Activated naive CD4-positive, alpha-beta T cell treated with anti-CD3 and anti-CD28 coated beads, Interleukin-2, amount 50 U/mL, for 72 hours (primary cell): ENCODE results near the gene COL4A4. TPM values are rescaled to one million over a fixed set of nuclear protein-coding genes. Genes with fewer than 3 reads are reported as not detected.

Source experiments
- ATAC-seq, 2 donors: fragments of 150-1000 bp; cut with Tn5 transposase; 2 replicates each; pipeline ENCODE4 v1.10.0; 2021; ENCODE audit warnings: mild to moderate bottlenecking in 2 of 2, moderate library complexity in 2 of 2
- DNase-seq, 2 donors: peaks; one replicate each; pipeline ENCODE4 v3.0.0; 2021 to 2022; ENCODE audit warnings: low spot score in 2 of 2
- H3K27ac Mint-ChIP-seq, 2 donors: one replicate each; pipeline ENCODE4 v1.8.0; 2022; ENCODE audit warnings: mild to moderate bottlenecking in 2 of 2, mixed read lengths in 2 of 2
- H3K36me3 Mint-ChIP-seq, 2 donors: one replicate each; pipeline ENCODE4 v1.8.0; 2022; ENCODE audit warnings: mixed read lengths in 2 of 2
- H3K9me3 Mint-ChIP-seq, 2 donors: one replicate each; pipeline ENCODE4 v1.8.0; 2022; ENCODE audit warnings: mixed read lengths in 2 of 2
- total RNA-seq, 2 donors: library from RNA; stranded (reverse); gene quantifications; one replicate each; pipeline ENCODE4 v1.2.3, GENCODE V29; 2022

COL4A4 gene
- total RNA-seq, 2 donors from 2014 or later = not detected

DNA sequence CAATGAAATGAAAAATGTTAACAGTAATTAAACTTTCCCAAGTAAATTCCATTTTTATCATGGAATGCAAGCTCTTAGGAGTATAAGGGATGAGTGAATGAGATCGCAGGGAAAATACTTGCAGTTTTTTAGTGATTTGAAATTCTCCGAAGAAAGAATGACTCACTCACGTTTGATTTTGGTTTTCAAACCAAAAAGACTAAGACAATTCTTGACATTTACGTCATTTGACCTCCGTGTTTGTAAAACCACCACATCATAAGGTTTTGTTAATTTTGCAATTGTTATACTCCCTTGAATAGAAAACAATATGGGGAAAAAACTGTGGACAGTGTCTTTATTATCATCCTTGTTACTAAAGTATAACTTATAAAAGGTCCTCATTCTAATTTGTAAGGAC is 29.4 kb downstream of the COL4A4 start:
- DNase-seq = no peak
- Mint-ChIP-seq H3K27ac (no peak overlapping the region), H3K36me3 (no peaks in the 10 kb centered on the region), H3K9me3 (no peaks in the 10 kb centered on the region)
- no peak for ATAC-seq

DNA sequence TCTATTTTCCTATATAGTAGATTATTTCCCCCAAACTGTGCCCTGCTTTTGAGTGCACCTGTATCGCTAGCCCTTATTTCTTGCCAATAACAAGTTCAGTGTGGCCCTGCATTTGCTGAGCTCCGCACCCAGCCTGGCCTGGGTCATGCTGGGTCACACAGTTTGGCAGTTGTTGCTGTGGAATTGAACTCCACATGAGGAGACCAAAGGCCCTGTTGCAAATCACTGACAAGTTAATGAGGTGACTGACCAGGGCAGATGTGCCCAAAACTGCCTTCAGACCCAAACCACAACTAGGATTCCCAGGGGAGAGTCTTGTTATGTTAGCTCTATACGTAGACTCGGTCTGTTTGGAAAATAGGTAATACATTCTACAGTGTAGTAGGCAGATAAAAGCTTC is 31.0 kb downstream of the COL4A4 start:
- no peaks in the 10 kb centered on the region for H3K36me3 Mint-ChIP-seq
- H3K9me3 Mint-ChIP-seq = no peaks in the 10 kb centered on the region
- H3K27ac Mint-ChIP-seq = no peak overlapping the region
- DNase-seq (no peak), ATAC-seq (no peak)

DNA sequence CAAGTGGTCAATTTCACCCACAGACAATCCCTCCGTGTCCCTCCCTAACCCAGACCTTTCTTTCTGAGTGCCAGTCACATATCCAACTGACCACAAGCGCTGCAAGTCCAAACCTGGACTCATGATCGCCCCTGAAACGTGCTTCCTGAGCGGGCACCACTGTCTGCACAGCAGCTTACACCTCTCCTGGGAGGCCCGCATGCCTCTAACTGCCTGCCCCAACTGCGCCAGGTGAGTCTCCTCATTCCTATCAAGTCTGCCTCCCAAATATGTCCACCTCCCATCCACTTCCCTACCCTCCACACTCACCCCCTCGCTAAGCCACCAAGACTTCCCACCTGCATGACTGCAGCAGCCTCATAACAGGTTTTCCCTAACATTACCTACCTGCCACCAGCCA is 33.4 kb downstream of the COL4A4 start:
- ATAC-seq (no peak), DNase-seq (no peak)
- Mint-ChIP-seq H3K27ac (no peak overlapping the region), H3K9me3 (no peaks in the 10 kb centered on the region), H3K36me3 (no peaks in the 10 kb centered on the region)

DNA sequence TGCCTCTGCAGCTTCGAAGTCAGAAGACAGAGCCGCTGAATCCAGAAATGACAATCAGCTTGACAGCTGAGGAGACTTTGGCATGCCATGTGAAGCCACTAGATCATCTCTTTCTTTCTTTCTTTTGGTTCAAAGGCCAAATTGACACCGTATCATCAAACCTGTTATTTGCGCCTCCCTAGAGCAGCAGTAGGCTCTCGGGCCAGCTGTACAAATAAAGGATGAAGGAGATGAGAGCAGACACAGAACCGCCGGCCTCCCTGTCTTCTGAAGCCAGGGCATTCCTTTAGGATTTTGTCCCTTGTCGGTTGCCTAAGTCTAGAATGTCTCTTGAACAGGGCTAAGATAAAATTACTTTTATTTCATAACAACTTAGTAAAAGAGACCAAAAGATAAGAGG is 36.8 kb downstream of the COL4A4 start:
- ATAC-seq = no peak
- H3K27ac Mint-ChIP-seq = no peak overlapping the region
- no peak for DNase-seq
- no peaks in the 10 kb centered on the region for H3K36me3 Mint-ChIP-seq
- no peaks in the 10 kb centered on the region for H3K9me3 Mint-ChIP-seq

DNA sequence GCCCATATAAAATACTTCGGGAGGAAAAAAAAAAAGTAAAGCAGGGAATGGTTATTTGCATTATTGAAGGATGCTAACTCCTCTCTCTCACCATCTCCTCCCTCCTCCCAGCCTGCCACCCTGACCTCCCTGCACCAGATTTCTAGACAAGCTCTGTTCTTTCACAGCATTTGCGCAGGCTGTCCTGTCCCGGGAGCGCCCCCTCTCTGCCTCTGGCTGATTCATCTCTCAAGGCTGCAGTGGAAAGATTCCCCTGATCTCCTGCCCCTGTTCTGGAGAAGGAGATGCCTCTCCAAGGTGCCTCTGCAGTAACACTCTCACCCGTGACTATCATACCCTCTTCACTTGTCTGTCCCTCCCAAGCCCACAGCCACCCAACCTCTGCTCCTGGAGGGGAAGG is 38.5 kb downstream of the COL4A4 start:
- DNase-seq = no peak

DNA sequence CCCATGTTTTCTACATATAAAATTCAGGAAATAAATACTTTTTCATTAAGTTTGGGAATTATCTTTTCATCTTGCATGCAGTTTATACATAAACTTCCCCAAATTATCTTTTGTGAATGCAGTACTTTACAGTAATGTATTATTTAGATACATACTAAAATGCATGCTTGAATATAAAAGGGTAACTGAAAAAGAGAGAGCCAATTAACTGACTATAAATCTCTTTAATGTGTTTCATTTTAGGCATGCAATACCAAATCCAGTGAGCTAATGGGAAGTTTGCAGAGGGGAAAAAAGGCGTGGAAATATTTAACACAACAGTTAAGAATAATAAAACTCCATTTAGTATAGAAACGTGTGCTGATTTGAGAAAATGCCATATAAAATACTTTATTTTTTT is 39.2 kb downstream of the COL4A4 start:
- no peak for DNase-seq
- H3K9me3 Mint-ChIP-seq = no peaks in the 10 kb centered on the region
- ATAC-seq = no peak
- no peaks in the 10 kb centered on the region for H3K36me3 Mint-ChIP-seq
- no peak overlapping the region for H3K27ac Mint-ChIP-seq

More for the DNA sequence above, 38.5 kb downstream of the COL4A4 start:
- Mint-ChIP-seq H3K27ac (no peak overlapping the region), H3K9me3 (no peaks in the 10 kb centered on the region), H3K36me3 (no peaks in the 10 kb centered on the region)
- ATAC-seq = no peak

DNA sequence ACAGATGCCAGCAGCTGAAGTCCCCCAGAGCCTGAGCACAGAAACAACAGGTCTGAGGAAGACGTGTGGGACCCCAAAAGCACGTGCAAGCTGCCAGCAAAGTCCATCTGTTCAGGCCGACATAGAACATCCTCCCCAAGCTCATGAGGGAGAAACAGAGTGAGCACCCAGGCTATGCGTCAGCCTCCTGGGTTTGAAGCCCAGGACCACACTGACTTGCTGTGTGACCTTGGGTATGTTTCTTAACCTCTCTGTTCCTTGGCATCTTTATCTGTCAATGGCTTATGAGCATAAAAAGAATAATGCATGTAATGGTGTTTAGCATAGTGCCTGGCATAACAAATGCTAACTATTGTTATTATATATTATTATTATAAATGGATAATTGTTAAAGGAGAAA is 40.3 kb downstream of the COL4A4 start:
- Mint-ChIP-seq H3K9me3 (no peaks in the 10 kb centered on the region), H3K27ac (no peak overlapping the region), H3K36me3 (no peaks in the 10 kb centered on the region)
- DNase-seq = no peak
- no peak for ATAC-seq

DNA sequence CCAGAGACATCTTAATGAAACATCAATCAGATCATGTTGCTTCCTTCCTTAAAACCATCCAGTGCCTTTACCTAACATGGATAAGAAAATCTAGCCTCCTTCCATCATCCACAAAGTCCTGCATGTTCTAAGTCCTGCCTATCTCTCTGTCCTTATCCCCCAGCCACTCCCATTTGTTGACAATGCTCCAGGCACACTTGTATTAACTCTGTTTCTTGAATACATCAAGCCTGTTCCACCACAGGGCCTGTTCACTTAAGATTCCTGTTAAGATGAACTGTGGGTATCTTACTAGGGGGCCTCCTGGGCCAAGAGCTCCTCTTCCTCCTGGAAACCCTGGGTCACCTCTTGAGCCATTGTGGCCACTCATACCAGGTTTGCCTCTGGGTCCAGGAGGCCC is 45.7 kb downstream of the COL4A4 start:
- H3K36me3 Mint-ChIP-seq = no peaks in the 10 kb centered on the region
- no peak overlapping the region for H3K27ac Mint-ChIP-seq
- DNase-seq = no peak
- no peak for ATAC-seq
- H3K9me3 Mint-ChIP-seq = no peaks in the 10 kb centered on the region

DNA sequence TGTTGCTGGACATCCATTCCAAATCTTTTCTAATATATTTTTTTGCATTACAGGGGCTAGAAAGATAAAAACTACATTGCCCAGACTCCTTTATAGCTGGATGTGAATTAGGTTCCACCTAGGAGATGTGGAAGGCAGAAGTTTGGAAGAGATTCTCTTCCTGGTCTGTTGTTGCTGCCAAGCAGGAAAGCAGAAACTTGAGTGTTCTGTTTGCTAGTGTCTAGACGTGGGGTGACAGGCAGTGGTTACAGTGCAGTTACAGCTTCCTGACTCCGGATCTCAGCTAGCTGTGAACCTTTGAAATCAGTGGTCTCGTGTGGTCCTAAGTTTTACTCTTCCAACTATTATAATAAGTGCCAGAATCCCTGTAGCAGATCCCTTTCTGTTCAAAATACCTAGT is 46.2 kb downstream of the COL4A4 start:
- H3K27ac Mint-ChIP-seq = no peak overlapping the region
- ATAC-seq (no peak), DNase-seq (no peak)
- no peaks in the 10 kb centered on the region for H3K36me3 Mint-ChIP-seq
- H3K9me3 Mint-ChIP-seq = no peaks in the 10 kb centered on the region

DNA sequence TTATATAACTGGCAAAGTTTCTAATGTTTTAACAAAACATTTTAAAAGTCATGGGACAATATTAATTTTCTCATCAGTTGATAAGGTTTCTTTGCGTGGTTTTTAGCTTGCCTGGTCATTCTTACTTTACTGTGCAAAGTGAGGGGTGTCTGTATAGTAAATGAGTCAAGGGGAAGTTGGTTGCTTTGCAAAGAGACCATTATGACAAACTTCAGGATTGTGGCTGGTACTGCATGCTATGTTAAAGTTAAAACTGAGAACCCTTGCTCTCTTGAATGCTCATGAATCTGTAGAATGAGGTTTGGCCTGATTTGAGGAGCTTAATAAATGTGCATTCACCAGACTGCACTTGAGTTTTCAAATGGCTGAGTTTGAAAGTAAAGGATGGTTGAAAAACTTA is 47.0 kb downstream of the COL4A4 start:
- Mint-ChIP-seq H3K36me3 (no peaks in the 10 kb centered on the region), H3K27ac (no peak overlapping the region), H3K9me3 (no peaks in the 10 kb centered on the region)

DNA sequence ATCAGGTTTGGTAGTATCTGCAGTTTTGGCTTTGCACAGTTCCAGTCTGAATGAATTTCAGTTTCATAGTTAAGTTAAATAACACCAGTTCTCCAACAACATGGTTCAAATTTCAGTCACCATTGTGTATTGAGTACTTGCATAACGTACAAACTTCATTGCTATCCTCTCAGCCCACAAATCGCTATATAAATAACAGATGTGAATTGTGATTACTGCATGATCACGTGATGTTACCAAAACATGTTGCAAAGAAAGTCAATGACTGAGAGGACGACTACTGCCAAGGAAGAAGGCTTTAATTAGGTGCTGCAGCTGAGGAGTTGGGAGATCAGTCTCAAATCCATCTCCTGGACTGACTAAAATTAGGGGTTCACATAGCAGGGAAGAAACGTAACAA is 48.2 kb downstream of the COL4A4 start:
- DNase-seq (no peak), ATAC-seq (no peak)
- H3K9me3 Mint-ChIP-seq = no peaks in the 10 kb centered on the region
- H3K36me3 Mint-ChIP-seq = no peaks in the 10 kb centered on the region
- H3K27ac Mint-ChIP-seq = no peak overlapping the region

More for the DNA sequence above, 47.0 kb downstream of the COL4A4 start:
- DNase-seq (no peak), ATAC-seq (peak in 1 of 2 donors; percentile 78)

DNA sequence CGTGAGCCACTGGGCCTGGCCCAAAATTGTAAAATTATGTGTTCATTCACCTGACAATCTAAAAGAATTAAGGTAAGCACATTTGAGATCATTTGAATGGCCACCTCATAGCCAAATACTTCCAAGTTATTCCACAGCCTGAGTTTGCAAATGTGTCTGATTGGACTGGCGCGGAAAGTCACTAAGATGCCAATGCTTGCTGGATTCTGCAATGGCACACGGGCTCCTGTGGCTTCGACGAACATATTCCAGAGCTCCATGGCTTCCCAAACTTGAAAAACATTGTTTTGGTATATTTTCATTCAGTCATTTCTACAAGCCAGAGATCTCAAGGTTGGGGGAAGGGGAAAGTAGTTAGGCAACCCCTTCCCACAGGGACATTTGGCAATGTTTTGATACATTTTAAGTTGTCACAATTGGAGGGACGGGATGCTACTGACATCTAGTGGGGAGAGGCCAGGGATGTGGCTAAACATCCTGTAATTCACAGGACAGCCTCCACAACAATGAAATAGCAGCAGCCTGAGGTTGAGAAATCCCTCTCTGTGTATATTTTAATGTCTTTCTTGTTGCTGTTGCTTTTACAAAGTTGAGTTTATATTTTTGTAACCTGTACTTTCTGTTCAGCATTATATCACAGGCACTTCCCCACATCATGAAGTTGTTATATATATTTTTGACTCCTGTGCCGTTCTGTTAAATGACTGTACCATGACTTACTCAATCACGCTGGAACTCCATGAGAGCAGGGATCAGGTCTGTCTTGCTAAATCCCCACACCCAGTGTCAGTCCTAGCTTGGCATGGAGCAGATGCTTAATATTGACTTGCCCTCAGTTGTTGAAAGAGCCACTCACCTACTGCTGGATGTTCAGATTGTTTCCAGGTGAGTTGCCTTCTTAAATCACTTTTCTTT is 56.9 kb downstream of the COL4A4 start:
- no peaks in the 10 kb centered on the region for H3K36me3 Mint-ChIP-seq
- ATAC-seq = peak in 1 of 2 donors; percentile 71
- no peak overlapping the region for H3K27ac Mint-ChIP-seq
- H3K9me3 Mint-ChIP-seq = no peaks in the 10 kb centered on the region
- DNase-seq = peak in 1 of 2 donors; percentile 16

DNA sequence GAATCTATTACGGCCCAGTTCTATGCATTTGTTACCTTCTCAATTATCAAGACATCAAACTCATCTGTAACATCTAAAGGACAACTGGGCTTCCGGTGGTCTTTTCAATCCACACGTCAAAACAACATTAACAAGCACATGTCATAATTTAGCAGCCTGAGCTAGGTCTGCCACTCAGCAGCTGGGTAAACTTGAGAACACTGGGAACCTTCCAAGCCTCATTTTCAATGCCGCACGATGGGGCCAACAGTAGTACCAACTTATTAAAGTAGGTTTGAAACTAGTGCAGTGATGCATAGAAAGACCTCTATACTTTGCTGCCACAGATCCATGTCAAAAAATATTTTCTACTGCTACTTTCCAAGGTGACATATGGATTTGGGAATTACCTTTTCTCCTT is 60.4 kb downstream of the COL4A4 start:
- no peak for DNase-seq
- no peaks in the 10 kb centered on the region for H3K9me3 Mint-ChIP-seq

DNA sequence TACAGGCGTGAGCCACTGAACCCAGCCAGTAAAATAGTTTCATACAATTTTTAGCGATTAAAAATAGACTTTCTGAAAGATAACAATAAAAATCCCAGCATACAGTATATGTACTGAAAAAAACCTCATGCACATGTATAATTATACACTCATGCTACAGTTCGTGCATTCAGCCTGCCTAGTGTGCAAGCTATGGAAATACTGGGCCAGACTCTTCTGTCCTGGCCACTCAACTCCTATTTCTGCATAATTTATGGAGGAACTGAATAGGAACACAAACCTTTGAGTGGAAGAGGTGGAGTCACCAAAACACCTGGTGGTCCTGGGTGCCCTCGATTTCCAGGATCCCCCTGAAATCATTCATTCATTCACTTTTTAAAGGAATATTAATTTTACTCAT is 64.7 kb downstream of the COL4A4 start:
- ATAC-seq = no peak
- Mint-ChIP-seq H3K36me3 (no peaks in the 10 kb centered on the region), H3K27ac (no peak overlapping the region), H3K9me3 (no peaks in the 10 kb centered on the region)
- no peak for DNase-seq

More for the DNA sequence above, 60.4 kb downstream of the COL4A4 start:
- no peak for ATAC-seq
- Mint-ChIP-seq H3K27ac (no peak overlapping the region), H3K36me3 (no peaks in the 10 kb centered on the region)

DNA sequence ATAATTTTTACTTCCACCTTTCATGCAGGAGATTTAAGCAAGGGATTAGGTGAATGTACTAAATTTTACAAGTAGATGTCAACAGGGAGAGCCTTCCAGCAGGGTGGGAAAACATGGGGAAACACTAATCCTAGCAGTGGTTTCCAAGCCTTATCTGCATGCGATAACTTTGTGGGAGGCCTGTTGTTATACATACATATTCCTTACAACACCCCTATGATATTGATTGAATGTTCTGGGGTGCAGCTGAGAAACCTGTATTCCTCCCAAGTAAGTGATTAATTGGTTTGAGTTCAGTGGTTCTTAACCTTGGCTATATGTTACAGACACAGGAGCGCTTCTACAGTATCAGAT is 65.9 kb downstream of the COL4A4 start:
- Mint-ChIP-seq H3K36me3 (no peaks in the 10 kb centered on the region), H3K27ac (no peak overlapping the region), H3K9me3 (no peaks in the 10 kb centered on the region)
- ATAC-seq = no peak
- no peak for DNase-seq

DNA sequence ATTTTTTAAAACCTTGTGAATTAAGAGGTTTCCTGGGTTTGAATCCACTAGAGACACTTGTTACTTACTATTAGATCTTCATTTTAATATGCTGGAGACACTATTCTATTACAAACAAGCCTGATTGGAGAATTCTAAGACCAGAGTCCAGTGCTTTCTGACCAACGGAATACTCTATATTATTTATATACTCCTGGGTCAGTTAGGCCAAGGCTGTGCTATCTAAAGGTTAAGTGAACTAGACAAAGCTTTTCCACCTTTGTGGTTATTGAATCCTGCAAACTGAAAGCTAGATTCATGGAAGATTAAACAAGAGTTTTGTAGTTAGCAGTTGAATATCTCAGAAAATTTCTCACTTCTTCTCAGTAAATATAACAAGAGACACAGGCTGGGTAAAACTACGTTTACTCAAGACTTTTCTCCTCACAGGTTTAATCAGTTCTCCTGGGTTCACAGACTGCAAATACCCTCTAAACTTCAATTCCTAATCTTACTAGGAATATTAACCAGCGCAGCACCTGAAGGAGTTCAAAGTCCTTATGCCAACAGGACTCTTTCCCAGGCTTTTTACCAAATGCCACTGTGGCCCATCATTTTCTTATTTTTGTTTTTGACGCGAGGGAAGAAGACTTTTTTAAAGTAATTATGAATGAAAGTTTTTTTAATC is 66.4 kb downstream of the COL4A4 start:
- no peak overlapping the region for H3K27ac Mint-ChIP-seq
- no peaks in the 10 kb centered on the region for H3K9me3 Mint-ChIP-seq
- no peaks in the 10 kb centered on the region for H3K36me3 Mint-ChIP-seq
- ATAC-seq (no peak), DNase-seq (no peak)

DNA sequence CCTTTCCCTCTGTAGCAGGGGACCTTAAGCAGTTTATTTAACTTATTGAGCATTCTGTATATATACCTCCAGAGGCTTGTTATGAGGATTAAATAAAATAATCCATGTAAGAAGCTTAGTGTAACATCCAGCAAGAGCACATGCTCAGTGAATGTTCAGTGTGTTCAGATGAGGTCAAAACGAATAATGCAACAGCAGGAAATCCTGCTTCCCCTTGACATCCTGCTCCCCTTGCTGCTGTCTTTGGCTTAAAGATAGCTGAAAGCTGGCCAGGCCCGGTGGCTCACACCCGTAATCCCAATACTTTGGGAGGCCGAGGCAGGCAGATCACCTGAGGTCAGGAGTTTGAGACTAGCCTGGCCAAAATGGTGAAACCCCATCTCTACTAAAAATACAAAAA is 68.7 kb downstream of the COL4A4 start:
- no peak for DNase-seq
- H3K36me3 Mint-ChIP-seq = no peaks in the 10 kb centered on the region
- ATAC-seq = no peak
- no peaks in the 10 kb centered on the region for H3K9me3 Mint-ChIP-seq
- no peak overlapping the region for H3K27ac Mint-ChIP-seq

DNA sequence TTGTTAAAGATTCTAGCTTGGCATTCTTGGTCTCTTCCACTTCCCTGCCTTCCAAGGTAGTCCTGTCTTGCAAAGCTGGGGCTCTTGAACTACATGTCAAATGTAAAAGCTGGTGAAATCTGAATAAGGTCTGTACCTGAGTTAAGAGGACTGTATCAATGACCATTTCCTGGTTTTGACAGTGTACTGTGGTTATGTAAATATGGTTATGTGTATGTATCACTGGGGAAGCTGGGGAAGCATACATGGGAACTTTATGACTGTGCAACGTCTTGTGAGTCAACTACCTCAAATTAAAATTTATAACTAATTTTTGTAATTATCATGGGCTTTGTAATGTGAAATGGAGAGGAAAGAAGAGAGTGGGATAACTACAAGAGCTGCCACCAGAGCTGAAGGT is 81.7 kb downstream of the COL4A4 start:
- Mint-ChIP-seq H3K9me3 (no peaks in the 10 kb centered on the region), H3K36me3 (no peaks in the 10 kb centered on the region), H3K27ac (no peak overlapping the region)
- ATAC-seq = no peak
- no peak for DNase-seq
